ENCODE results near the gene LMTK3.

LMTK3 gene

GRCh38 chr19:48443731-48444128 lies 67.9 kb downstream of the LMTK3 start:
- no peak for DNase-seq

GRCh38 chr19:48443256-48443655 lies 68.4 kb downstream of the LMTK3 start:
- no peak for DNase-seq

DNA sequence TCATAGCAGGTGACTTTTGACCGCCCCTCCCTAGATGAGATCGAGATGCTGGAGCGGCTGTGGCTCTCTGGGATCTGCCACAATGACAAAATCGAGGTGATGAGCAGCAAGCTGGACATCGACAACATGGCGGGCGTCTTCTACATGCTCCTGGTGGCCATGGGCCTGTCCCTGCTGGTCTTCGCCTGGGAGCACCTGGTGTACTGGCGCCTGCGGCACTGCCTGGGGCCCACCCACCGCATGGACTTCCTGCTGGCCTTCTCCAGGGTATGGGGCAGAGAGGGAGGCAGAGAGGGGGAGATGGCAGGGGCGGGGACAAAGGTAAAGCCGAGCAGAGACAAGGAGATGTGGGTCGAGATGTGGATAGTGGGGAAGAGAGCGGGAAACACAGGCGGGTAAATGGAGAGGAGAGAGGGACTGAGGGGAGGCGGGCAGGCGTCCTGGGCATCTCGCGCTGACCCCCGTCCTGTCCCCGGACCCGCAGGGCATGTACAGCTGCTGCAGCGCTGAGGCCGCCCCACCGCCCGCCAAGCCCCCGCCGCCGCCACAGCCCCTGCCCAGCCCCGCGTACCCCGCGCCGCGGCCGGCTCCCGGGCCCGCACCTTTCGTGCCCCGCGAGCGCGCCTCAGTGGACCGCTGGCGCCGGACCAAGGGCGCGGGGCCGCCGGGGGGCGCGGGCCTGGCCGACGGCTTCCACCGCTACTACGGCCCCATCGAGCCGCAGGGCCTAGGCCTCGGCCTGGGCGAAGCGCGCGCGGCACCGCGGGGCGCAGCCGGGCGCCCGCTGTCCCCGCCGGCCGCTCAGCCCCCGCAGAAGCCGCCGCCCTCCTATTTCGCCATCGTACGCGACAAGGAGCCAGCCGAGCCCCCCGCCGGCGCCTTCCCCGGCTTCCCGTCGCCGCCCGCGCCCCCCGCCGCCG lies 69.3 kb downstream of the LMTK3 start:
- no peak for DNase-seq

GRCh38 chr19:48441360-48442050 lies 70.1 kb downstream of the LMTK3 start:
- no peak for DNase-seq

GRCh38 chr19:48436586-48436985 lies 75.0 kb downstream of the LMTK3 start:
- no peak for DNase-seq

Measured in hippocampal formation (tissue), 2 donors.